GM18505 (cell line): ENCODE measurements around the gene NDP.

ENCODE experiments used
- ATAC-seq: cut with Tn5 transposase; IDR thresholded peaks from one replicate; pipeline ENCODE4 v1.9.1; 2021; ENCODE audit not compliant: unreplicated experiment
- POLR2A ChIP-seq: IDR thresholded peaks from 4 replicates; pipeline ENCODE4 v1.6.1; 2011; ENCODE audit warnings: borderline replicate concordance; ENCODE audit not compliant: insufficient read depth, insufficient read length; ENCODE audit errors: extremely low read depth

The NDP gene

GRCh38 chrX:43978226-43978625 lies 5.0 kb upstream of the NDP start:
- TF ChIP-seq POLR2A = no peak
- ATAC-seq = no peak

DNA sequence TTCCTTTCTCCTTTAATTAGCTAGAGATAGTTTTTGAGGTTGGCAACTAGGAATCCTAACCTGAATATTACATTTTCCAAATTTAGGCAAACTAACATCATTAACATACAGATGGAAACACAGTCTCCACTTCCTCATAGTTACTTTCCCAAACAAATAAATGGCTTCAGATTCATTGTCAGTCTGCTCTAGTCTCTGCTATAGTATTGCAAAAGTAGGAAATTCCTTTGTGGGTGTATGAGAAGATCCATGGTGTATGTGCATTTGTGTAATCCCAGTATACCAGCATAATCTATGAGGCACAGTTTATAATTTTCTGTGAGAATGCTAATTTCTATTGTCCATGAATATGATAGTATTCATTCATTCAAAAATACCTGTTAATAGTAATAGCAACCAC lies 3.0 kb upstream of the NDP start:
- no peak for ATAC-seq
- no peak for TF ChIP-seq POLR2A

DNA sequence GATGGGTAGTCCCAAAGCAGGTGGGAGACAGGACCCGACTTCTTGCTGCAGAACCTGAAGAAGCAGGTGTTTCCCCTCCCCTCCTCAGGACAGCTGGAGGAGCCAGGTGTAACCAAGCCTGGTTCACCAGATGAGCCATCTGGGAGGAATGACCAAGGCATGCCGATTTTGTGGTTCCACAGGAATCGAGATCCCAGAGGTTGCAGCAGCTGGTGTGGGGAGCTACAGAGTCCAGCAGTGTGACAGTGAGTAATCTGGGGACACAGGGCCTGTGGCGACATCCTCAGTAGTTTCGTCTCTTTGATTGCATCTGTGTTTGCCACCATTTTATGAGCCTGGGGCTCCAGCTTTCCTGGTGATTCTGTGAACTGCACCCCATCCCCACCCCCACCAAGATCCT lies 2.6 kb upstream of the NDP start:
- no peak for ATAC-seq
- TF ChIP-seq POLR2A = no peak

DNA sequence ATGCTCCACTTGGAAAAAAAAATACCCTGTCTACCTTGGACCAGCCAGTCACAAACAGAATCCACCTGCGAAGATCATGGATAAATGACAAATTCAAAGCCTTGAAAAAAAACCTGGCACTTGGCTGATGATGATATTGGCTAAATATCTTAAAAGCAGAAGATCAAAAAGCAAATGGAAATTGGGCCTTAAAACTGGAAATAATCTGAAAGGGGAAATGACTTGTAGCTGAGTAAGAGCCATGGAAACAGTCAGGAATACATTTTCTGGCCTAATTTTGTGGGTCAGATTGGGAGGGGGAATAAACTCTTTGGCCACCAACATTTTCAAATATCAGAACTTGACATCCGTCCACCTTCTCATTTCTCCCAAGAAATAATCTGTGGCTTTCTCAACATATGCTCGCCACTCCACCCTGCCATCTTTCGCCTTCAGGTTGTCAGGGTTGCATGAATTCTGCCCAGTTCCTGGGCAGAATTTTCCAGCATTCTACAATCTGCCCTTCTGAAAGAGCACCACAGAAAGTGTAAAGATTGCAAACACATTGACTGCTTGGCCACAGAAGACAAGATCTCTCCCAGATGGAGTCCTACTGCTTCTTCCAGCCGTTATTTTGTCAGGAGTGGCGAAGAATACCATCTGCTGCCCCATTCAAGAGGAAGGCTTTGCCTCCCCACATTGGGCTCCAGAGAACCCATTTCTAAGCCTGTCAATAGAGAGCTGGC lies 1.7 kb upstream of the NDP start:
- no peak for ATAC-seq
- TF ChIP-seq POLR2A = no peak

DNA sequence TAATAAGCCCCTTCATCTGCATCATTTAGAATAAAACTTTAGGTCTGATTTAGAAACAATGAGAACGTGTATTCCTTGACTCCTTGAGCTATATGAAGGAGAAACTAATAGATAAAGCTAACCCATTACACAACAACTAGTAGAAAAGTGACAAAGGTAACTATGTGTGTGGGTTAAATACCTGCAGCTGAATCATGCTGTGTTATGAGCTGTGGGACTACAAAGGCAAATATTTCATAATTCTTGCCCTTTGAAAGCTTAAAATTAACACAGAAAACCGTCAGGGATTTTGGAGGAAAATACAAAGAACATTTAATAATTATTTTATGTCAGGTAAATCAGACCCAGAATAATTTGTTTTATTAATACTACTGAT lies 898 bp upstream of the NDP start:
- no peak for ATAC-seq
- TF ChIP-seq POLR2A = no peak

GRCh38 chrX:43971966-43972961 lies 926 bp downstream of the NDP start:
- TF ChIP-seq POLR2A = no peak
- ATAC-seq = no peak

DNA sequence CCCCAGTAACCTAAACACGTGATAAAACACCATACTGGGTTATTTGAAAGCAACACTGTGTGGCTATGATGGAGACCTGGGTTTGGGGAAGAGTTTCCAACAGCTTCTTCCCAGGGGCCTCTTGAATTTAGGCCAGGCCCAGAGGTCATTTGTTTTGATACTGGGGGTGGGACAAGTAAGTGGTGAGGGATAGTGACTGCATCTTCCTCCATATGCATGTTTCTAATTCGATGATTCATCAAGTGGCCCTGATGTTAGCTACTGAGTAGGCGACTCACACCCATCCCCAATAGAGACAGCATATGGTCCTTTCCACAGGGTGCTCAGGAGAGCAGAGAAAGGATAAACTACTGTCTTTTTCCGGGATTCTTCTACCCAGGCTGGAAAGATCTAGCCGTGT lies 2.7 kb downstream of the NDP start:
- no peak for TF ChIP-seq POLR2A
- no peak for ATAC-seq

- no peak for ATAC-seq
- TF ChIP-seq POLR2A = no peak
Observed at GRCh38 chrX:43969504-43970501, 3.4 kb downstream of the NDP start.

- no peak for ATAC-seq
- TF ChIP-seq POLR2A = no peak
Observed at GRCh38 chrX:43968359-43968781, 4.8 kb downstream of the NDP start.

DNA sequence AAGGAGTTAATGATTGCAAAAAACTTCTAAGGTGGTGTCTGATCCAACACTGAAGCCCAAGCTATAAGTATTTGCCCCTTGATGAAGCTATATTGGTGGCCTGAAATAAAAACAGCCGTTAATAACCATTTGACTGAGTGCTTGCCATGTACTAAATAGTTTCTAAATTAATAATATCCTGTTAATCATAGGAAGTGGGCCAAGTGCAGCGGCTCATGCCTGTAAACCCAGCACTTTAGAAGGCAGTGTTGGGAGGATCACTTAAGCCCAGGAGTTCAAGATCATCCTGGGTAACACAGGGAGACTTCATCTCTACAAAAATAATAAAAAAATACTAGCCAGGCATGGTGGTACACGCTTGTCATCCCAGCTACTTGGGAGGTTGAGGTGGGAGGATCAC lies 8.3 kb downstream of the NDP start:
- ATAC-seq = no peak
- TF ChIP-seq POLR2A = no peak

DNA sequence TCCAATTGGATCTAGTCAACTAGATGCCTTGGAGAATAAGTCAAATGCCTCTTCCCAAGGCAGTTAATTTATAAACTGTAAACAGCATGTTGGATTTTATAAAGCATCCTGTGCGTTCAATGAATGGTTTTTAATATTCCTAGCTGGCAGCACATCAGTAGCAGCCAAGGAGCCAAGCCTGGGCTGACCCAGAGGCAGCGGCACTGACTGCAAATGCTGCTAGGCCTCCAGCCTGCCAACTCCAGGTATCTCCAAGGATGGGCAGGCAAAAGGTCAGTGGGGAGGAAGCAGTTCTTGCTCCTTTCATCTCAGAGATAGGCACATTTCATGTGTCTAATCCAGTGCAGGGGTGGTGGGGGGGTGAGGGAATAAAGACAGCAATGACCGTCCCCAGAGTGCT lies 9.5 kb downstream of the NDP start:
- TF ChIP-seq POLR2A = no peak
- no peak for ATAC-seq

- no peak for TF ChIP-seq POLR2A
Observed at GRCh38 chrX:43962636-43963035, 10.6 kb downstream of the NDP start.

DNA sequence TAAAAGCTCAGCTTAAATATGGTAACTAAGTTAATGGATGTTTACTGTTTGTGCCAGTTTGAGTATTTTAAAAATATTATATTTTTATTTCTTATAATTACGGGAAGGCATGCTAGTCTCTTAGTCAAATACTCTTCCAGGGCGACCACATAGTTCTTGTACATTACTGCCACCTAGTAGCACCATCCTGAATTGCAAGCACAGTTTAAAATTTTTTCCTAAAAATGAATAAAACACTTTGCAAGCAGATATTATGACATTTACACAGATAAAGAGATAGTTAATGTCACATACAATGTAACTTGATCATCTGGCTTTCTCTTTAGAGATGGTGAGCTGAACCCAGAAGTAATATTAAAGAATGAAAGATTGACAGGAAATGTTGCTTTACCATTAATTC lies 11.5 kb downstream of the NDP start:
- TF ChIP-seq POLR2A = no peak
- ATAC-seq = no peak

More at GRCh38 chrX:43962636-43963035, 10.6 kb downstream of the NDP start:
- ATAC-seq = no peak
